ENCODE results near the gene SLC6A18. TPM values are rescaled to one million over a fixed set of nuclear protein-coding genes. Genes with fewer than 3 reads are reported as not detected.

The SLC6A18 gene
- total and polyA plus RNA-seq, 2 donors (not counting 1 experiment from before 2014, with no cell fraction given) = not detected

GRCh38 chr5:1256776-1257175 is 31.6 kb downstream of the SLC6A18 start:
- no peaks in the 10 kb centered on the region for H3K9me3 ChIP-seq (ENCODE audit: control insufficient read depth, insufficient read depth, low read depth, low read length)
- H3K27me3 ChIP-seq (ENCODE audit: control insufficient read depth, insufficient read depth, low read length) = no peaks in the 10 kb centered on the region
- no peaks in the 10 kb centered on the region for H3K36me3 ChIP-seq (ENCODE audit: control insufficient read depth, insufficient read depth, low read length)
- DNase-seq (ENCODE audit: low read depth in 2 of 2) = no peak
- TF ChIP-seq EZH2 (IDR thresholded peaks at IDR 0.05; ENCODE audit: low read length, missing control alignments) (no peak), CTCF (conservative IDR thresholded peaks at IDR 0.05 in 1 of 2, IDR thresholded peaks at IDR 0.05 in 1 of 2; ENCODE audit: low read depth in 1 of 2, low read length in 2 of 2) (no peak)
- H3K4me2 ChIP-seq (ENCODE audit: extremely low read depth, insufficient read depth, low read length) = no peak overlapping the region
- H3K4me3 ChIP-seq (replicated peaks in 1 of 4; ENCODE audit: control extremely low read depth in 1 of 4, insufficient read depth in 1 of 4, low read depth in 3 of 4, low read length in 4 of 4) = no peak overlapping the region
- H3K79me2 ChIP-seq (ENCODE audit: control insufficient read depth, insufficient read depth, low read length) = no peaks in the 10 kb centered on the region
- H4K20me1 ChIP-seq (ENCODE audit: control insufficient read depth, extremely low read depth, insufficient read depth, low read length) = no peaks in the 10 kb centered on the region
- H2AFZ ChIP-seq (ENCODE audit: low read length) = no peak overlapping the region
- no peak overlapping the region for H3K9ac ChIP-seq (ENCODE audit: insufficient read depth, low read length)
- H3K27ac ChIP-seq (ENCODE audit: insufficient read depth, low read length) = no peak overlapping the region
- no peaks in the 10 kb centered on the region for H3K4me1 ChIP-seq (ENCODE audit: control insufficient read depth, extremely low read depth, insufficient read depth, low read length)

DNA sequence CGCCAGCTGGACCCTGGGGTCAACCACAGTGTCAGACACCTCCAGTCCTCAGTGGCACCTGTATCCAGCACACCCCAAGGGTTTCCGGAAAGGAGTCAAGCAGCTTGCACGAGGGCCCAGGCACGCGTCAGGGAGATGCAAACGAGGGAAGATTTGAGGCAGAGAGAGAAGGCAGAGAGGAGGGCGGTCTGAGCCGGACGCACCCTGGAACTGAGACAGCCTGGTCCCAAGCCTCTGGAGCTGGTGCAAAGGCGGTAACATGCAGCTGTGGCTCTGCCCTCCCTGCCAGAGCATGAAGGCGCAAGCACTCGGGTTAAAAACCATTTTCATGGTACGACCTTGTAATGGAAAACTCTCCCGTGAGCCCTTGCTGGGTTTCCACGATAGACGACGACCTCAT is 32.2 kb downstream of the SLC6A18 start:
- H3K27ac ChIP-seq (ENCODE audit: insufficient read depth, low read length) = no peak overlapping the region
- DNase-seq (ENCODE audit: low read depth in 2 of 2) = no peak
- H3K9ac ChIP-seq (ENCODE audit: insufficient read depth, low read length) = no peak overlapping the region
- no peaks in the 10 kb centered on the region for H3K27me3 ChIP-seq (ENCODE audit: control insufficient read depth, insufficient read depth, low read length)
- no peaks in the 10 kb centered on the region for H3K79me2 ChIP-seq (ENCODE audit: control insufficient read depth, insufficient read depth, low read length)
- H3K4me3 ChIP-seq (replicated peaks in 1 of 4; ENCODE audit: control extremely low read depth in 1 of 4, insufficient read depth in 1 of 4, low read depth in 3 of 4, low read length in 4 of 4) = no peak overlapping the region
- no peaks in the 10 kb centered on the region for H3K4me1 ChIP-seq (ENCODE audit: control insufficient read depth, extremely low read depth, insufficient read depth, low read length)
- no peak overlapping the region for H3K4me2 ChIP-seq (ENCODE audit: extremely low read depth, insufficient read depth, low read length)
- no peaks in the 10 kb centered on the region for H3K9me3 ChIP-seq (ENCODE audit: control insufficient read depth, insufficient read depth, low read depth, low read length)
- no peak overlapping the region for H2AFZ ChIP-seq (ENCODE audit: low read length)
- H4K20me1 ChIP-seq (ENCODE audit: control insufficient read depth, extremely low read depth, insufficient read depth, low read length) = no peaks in the 10 kb centered on the region
- TF ChIP-seq EZH2 (IDR thresholded peaks at IDR 0.05; ENCODE audit: low read length, missing control alignments) = no peak
- no peak for TF ChIP-seq CTCF (conservative IDR thresholded peaks at IDR 0.05 in 1 of 2, IDR thresholded peaks at IDR 0.05 in 1 of 2; ENCODE audit: low read depth in 1 of 2, low read length in 2 of 2)
- H3K36me3 ChIP-seq (ENCODE audit: control insufficient read depth, insufficient read depth, low read length) = no peaks in the 10 kb centered on the region

DNA sequence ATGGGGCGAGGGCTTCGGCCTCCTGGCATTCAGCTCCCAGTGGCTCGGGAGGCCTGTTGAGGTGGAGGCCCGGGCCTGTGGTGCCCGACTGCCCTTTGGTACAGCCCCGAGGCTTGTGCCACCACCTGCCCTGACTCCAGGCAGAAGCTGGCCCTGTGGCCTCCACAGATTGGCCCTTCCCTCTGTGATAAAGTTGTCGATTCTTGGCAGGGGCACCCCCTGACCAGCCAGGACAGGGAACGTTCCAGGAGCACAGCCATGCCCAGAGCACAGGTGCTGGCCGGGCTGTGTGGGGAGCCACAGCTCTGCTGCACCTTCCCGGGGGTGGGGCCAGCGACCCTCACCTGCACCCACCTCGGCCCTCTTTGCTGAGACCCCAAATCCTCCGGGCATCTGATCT is 32.7 kb downstream of the SLC6A18 start:
- H2AFZ ChIP-seq (ENCODE audit: low read length) = no peak overlapping the region
- no peak overlapping the region for H3K27ac ChIP-seq (ENCODE audit: insufficient read depth, low read length)
- no peaks in the 10 kb centered on the region for H3K27me3 ChIP-seq (ENCODE audit: control insufficient read depth, insufficient read depth, low read length)
- DNase-seq (ENCODE audit: low read depth in 2 of 2) = no peak
- H3K36me3 ChIP-seq (ENCODE audit: control insufficient read depth, insufficient read depth, low read length) = no peaks in the 10 kb centered on the region
- H3K4me3 ChIP-seq (replicated peaks in 1 of 4; ENCODE audit: control extremely low read depth in 1 of 4, insufficient read depth in 1 of 4, low read depth in 3 of 4, low read length in 4 of 4) = no peak overlapping the region
- H3K9me3 ChIP-seq (ENCODE audit: control insufficient read depth, insufficient read depth, low read depth, low read length) = no peaks in the 10 kb centered on the region
- H4K20me1 ChIP-seq (ENCODE audit: control insufficient read depth, extremely low read depth, insufficient read depth, low read length) = no peaks in the 10 kb centered on the region
- no peaks in the 10 kb centered on the region for H3K79me2 ChIP-seq (ENCODE audit: control insufficient read depth, insufficient read depth, low read length)
- H3K4me1 ChIP-seq (ENCODE audit: control insufficient read depth, extremely low read depth, insufficient read depth, low read length) = no peaks in the 10 kb centered on the region
- H3K4me2 ChIP-seq (ENCODE audit: extremely low read depth, insufficient read depth, low read length) = no peak overlapping the region
- no peak overlapping the region for H3K9ac ChIP-seq (ENCODE audit: insufficient read depth, low read length)
- TF ChIP-seq CTCF (conservative IDR thresholded peaks at IDR 0.05 in 1 of 2, IDR thresholded peaks at IDR 0.05 in 1 of 2; ENCODE audit: low read depth in 1 of 2, low read length in 2 of 2) = no peak

Data from fibroblast of lung (primary cell).